Fibroblast of the aortic adventitia (primary cell): ENCODE results near the gene C2orf81. TPM values are rescaled to one million over a fixed set of nuclear protein-coding genes. Genes with fewer than 3 reads are reported as not detected.
A peak's percentile ranks its signal among the peaks of the same experiment; 100 is the strongest.

Experiments
- DNase-seq: peaks from one replicate; pipeline ENCODE4 v3.0.0-alpha.2; 2010; ENCODE audit warnings: low read depth
- H3K4me3 ChIP-seq: 2 replicates; pipeline ENCODE4 v1.5.1; 2011; ENCODE audit warnings: low read depth, mild to moderate bottlenecking, control low read depth, low read length, moderate library complexity
- CTCF ChIP-seq: IDR thresholded peaks from 2 replicates; pipeline ENCODE4 v1.5.1; 2011; ENCODE audit warnings: mild to moderate bottlenecking, low read length, control low read depth, inconsistent platforms; ENCODE audit not compliant: insufficient read depth
- total RNA-seq: library from RNA; depleted of rRNA; stranded (reverse); fragments of >200 nt; gene quantifications from 2 replicates; pipeline ENCODE4 v1.2.3, GENCODE V29; 2012; ENCODE audit warnings: low replicate concordance

C2orf81 gene
- total RNA-seq, 1 donor, result 2.8 TPM

DNA sequence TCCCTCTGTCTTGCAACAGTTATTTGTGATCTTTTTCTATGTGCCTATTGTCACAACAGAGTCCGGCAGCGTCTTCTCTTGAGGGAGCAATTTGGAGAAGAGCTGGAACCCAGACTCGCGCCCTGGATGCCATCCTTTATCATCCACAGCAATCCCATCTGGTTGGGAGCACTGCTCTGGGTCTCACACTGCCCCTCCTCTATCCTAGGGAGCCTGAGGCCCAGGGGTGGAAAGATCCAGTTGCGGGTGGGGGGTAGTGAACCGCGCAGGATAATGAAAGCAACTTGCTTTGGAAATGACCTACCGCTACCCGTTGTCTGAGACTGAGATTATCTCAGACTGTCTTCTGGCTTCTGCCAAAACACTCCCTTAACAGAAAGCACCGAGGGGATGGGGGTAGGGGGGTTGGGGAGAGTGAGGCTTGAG is 37.5 kb upstream of the C2orf81 start:
- no peak for TF ChIP-seq CTCF
- peak overlapping the region; percentile 72 for H3K4me3 ChIP-seq
- no peak for DNase-seq

GRCh38 chr2:74458132-74458937 is 36.9 kb upstream of the C2orf81 start, which contains the start of gene WBP1:
TSS of gene WBP1 (plus strand) at chr2:74458438. CDS start at chr2:74458603, 165 bp downstream.
- H3K4me3 ChIP-seq, result peak within 1 kb of the TSS; percentile 74
- peak; percentile 100 for DNase-seq

DNA sequence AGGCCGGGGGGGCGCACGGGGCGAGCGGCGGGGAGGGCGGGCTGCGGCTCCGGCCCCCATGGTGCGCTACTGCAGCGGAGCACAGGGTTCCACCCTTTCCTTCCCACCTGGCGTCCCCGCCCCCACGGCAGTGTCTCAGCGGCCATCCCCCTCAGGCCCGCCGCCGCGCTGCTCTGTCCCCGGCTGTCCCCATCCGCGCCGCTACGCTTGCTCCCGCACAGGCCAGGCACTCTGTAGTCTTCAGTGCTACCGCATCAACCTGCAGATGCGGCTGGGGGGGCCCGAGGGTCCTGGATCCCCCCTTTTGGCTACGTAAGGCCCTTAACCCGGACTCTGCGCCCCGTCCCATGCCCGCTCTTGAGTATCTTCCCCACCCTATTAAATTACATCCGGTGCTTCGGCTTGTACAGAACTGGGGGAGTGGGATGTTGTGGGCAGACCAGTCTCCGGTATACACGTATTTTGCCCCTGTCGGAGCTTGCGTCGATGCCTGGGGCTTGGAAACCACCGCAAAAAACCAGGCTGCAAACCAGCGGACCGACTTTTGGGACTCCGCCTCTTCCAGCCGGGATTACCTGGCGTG is 36.2 kb upstream of the C2orf81 start:
- no peak for TF ChIP-seq CTCF
- H3K4me3 ChIP-seq, result peak overlapping the region; percentile 74
- DNase-seq, result no peak

More at GRCh38 chr2:74458132-74458937, 36.9 kb upstream of the C2orf81 start, which contains the start of gene WBP1:
- TF ChIP-seq CTCF, result no peak

GRCh38 chr2:74457129-74457548 is 35.7 kb upstream of the C2orf81 start:
- H3K4me3 ChIP-seq, result peak overlapping the region; percentile 74
- no peak for TF ChIP-seq CTCF
- DNase-seq, result no peak

DNA sequence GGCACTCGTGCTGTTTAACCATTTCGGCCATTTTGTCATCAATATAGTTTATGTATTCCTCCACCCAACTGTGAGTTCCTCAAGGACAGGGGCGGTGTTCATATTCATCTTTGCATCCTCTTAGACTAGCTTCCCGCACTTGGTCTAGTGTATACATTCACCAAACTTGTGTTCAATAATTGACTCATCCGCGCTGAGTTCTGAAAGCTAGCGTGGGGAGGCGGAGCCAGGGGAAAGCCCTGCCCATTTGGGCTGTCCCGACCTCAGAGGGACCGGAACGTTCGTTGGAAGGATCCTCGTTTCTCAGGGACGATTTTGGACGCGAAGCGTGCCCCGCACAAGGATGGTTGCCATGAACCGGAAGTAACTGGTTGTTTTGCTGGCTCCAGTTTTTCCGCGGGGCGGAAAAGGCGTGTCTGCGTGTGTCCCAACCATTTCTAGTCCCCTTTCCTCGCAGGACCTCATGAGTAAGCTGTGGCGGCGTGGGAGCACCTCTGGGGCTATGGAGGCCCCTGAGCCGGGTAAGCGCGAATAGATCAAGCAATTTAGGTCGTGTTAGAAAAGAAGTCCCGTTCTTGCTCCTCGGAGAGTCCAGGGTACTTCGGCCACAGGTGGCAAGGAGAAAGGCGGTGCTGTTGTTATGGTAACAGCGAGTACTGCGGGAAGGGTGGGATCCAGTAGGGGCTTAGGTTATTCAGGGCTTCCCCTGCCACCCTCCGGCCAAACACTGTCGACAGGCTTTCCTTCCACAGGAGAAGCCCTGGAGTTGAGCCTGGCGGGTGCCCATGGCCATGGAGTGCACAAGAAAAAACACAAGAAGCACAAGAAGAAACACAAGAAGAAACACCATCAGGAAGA is 33.5 kb upstream of the C2orf81 start, which contains the start of gene INO80B:
Gene INO80B, plus strand, starts transcription at position 434 of the 858 bp plus-strand sequence. Its CDS starts 30 bp downstream, at position 464.
- peak within 1 kb of the TSS; percentile 93 for H3K4me3 ChIP-seq
- peak; percentile 99 for DNase-seq
- no peak for TF ChIP-seq CTCF

DNA sequence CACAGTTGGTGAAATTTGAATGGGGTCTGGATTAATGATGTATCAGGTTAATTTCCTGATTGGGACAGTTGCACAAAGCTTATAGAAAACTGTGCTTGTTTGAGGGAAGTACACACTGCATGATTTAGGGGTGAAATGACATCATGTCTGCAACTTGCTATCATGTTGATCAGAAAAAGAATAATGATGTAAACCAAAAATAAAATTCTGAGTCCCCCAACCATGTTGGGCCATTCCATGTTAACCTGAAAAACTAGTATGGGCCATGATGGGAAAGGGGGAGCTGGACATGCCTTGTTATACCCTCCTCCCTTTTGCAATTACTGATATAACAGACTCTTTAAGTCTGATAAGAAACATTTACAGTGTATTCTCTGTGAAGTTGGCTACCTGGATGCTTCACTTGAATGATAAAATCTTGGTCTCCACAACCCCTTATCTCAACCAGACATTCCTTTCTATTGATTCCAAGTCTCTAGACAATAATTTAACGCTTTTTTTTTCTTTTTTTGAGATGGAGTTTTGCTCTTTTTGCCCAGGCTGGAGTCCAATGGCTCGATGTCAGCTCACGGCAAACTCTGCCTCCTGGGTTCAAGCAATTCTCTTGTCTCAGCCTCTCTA is 29.3 kb upstream of the C2orf81 start:
- DNase-seq, result no peak
- H3K4me3 ChIP-seq, result no peak overlapping the region
- TF ChIP-seq CTCF, result no peak
